Stimulated activated CD8-positive, alpha-beta memory T cell treated with anti-CD3 and anti-CD28 coated beads, Interleukin-15, amount 100 ng/mL, for 1 hour (primary cell): ENCODE results near the gene AP4S1.
A peak's percentile ranks its signal among the peaks of the same experiment; 100 is the strongest.
"Not testable (repeated sequence)": the region's sequence is repeated elsewhere in the genome, so short reads cannot be mapped to it uniquely, and the experiment has no call there.

Source experiments
- DNase-seq: peaks from one replicate; pipeline ENCODE4 v3.0.0-alpha.2; 2020; ENCODE audit warnings: low read depth

The AP4S1 gene

GRCh38 chr14:31025367-31026076, at the start of gene AP4S1:
AP4S1 (plus strand) TSS chr14:31025649; CDS start chr14:31066197, 40,548 bp downstream.
- DNase-seq = peak; percentile 25

GRCh38 chr14:30977752-30978151, 47.7 kb upstream of the AP4S1 start:
- DNase-seq = no peak

GRCh38 chr14:30980106-30980704, 45.2 kb upstream of the AP4S1 start:
- peak; percentile 2 for DNase-seq

GRCh38 chr14:30980980-30981379, 44.5 kb upstream of the AP4S1 start:
- DNase-seq = no peak

GRCh38 chr14:30982533-30982932, 42.9 kb upstream of the AP4S1 start:
- no peak for DNase-seq

- no peak for DNase-seq
Measured at GRCh38 chr14:30983858-30984257, 41.6 kb upstream of the AP4S1 start.

- DNase-seq = no peak
Measured at GRCh38 chr14:30985796-30986195, 39.7 kb upstream of the AP4S1 start.

GRCh38 chr14:30988509-30988908, 36.9 kb upstream of the AP4S1 start:
- no peak for DNase-seq

- DNase-seq = no peak
Measured at GRCh38 chr14:30990770-30991169, 34.7 kb upstream of the AP4S1 start.

GRCh38 chr14:30991408-30991807, 34.0 kb upstream of the AP4S1 start:
- no peak for DNase-seq

- DNase-seq = no peak
Measured at GRCh38 chr14:30993071-30993470, 32.4 kb upstream of the AP4S1 start.

- no peak for DNase-seq
Measured at GRCh38 chr14:30994681-30995620, 30.5 kb upstream of the AP4S1 start.

- DNase-seq = no peak
Measured at GRCh38 chr14:30995689-30996088, 29.8 kb upstream of the AP4S1 start.

- DNase-seq = no peak
Measured at GRCh38 chr14:30996892-30997659, 28.4 kb upstream of the AP4S1 start.

GRCh38 chr14:30998100-30998706, 27.2 kb upstream of the AP4S1 start:
- DNase-seq = no peak

GRCh38 chr14:30999038-30999773, 26.2 kb upstream of the AP4S1 start:
- DNase-seq = no peak

- no peak for DNase-seq
Measured at GRCh38 chr14:31000629-31001338, 24.7 kb upstream of the AP4S1 start.

GRCh38 chr14:31001339-31001658, 24.1 kb upstream of the AP4S1 start:
- no peak for DNase-seq

GRCh38 chr14:31003284-31003683, 22.2 kb upstream of the AP4S1 start:
- no peak for DNase-seq

GRCh38 chr14:31004007-31004406, 21.4 kb upstream of the AP4S1 start:
- not testable (repeated sequence) for DNase-seq
